Endodermal cell (in vitro differentiated cells): ENCODE data around the gene CLOCK. TPM values are rescaled to one million over a fixed set of nuclear protein-coding genes. Genes with fewer than 3 reads are reported as not detected.
A peak's percentile ranks its signal among the peaks of the same experiment; 100 is the strongest.

ENCODE experiments used
- DNase-seq: peaks from one replicate; pipeline ENCODE4 v3.0.0-alpha.2; 2017
- H3K27ac ChIP-seq: 2 replicates; pipeline ENCODE4 v1.5.1; 2013; ENCODE audit warnings: mild to moderate bottlenecking, low read depth, low read length, moderate library complexity
- H3K27me3 ChIP-seq: 2 replicates; pipeline ENCODE4 v1.6.1; 2013; ENCODE audit warnings: mild to moderate bottlenecking, low read length, moderate library complexity; ENCODE audit not compliant: insufficient read depth, control insufficient read depth, poor library complexity, severe bottlenecking
- H3K36me3 ChIP-seq: 2 replicates; pipeline ENCODE4 v1.7.0; 2013; ENCODE audit warnings: mild to moderate bottlenecking, low read length, moderate library complexity; ENCODE audit not compliant: control insufficient read depth, insufficient read depth
- H3K4me1 ChIP-seq: one replicate; pipeline ENCODE4 v1.7.0; 2013; ENCODE audit warnings: low read length; ENCODE audit not compliant: control insufficient read depth, insufficient read depth
- H3K4me3 ChIP-seq: 2 replicates; pipeline ENCODE4 v1.5.1; 2013; ENCODE audit warnings: mild to moderate bottlenecking, low read length, moderate library complexity
- H3K9ac ChIP-seq: 2 replicates; pipeline ENCODE4 v1.6.1; 2013; ENCODE audit warnings: mild to moderate bottlenecking, low read length, moderate library complexity; ENCODE audit not compliant: poor library complexity, severe bottlenecking; ENCODE audit errors: extremely low read depth
- H3K9me3 ChIP-seq: 2 replicates; pipeline ENCODE4 v1.6.1; 2013; ENCODE audit warnings: mild to moderate bottlenecking, low read length, moderate library complexity; ENCODE audit not compliant: control insufficient read depth
- H3K27ac Mint-ChIP-seq: 2 replicates; pipeline ENCODE4 v1.8.0; 2020; ENCODE audit warnings: mixed read lengths
- H3K27me3 Mint-ChIP-seq: 2 replicates; pipeline ENCODE4 v1.8.0; 2021; ENCODE audit warnings: mild to moderate bottlenecking, mixed read lengths; ENCODE audit not compliant: insufficient read depth
- H3K36me3 Mint-ChIP-seq: 2 replicates; pipeline ENCODE4 v1.8.0; 2020; ENCODE audit warnings: low read depth, mixed read lengths
- H3K4me1 Mint-ChIP-seq: 2 replicates; pipeline ENCODE4 v1.8.0; 2020; ENCODE audit warnings: mixed read lengths
- H3K4me3 Mint-ChIP-seq: 2 replicates; pipeline ENCODE4 v1.8.0; 2020; ENCODE audit warnings: mild to moderate bottlenecking, moderate library complexity, mixed read lengths
- H3K9me3 Mint-ChIP-seq: 2 replicates; pipeline ENCODE4 v1.8.0; 2020; ENCODE audit warnings: mild to moderate bottlenecking, mixed read lengths
- WGBS, 2 experiments: methylation state at CpG; one replicate each; pipeline versions ENCODE4 v1.1.5 to v1.1.7; 2013; ENCODE audit warnings: missing lambda C conversion rate in 2 of 2, mixed read lengths in 1 of 2; ENCODE audit not compliant: insufficient coverage in 1 of 2, insufficient read length in 1 of 2; 5-methylcytosine and 5-hydroxymethylcytosine counted together
- total RNA-seq, 2 donors: library from RNA; stranded (reverse); fragmentation: NEBNext Ultra II Directional in 1 of 2; extraction: Animal tissue kit (Norgen Biotek cat#: 25700) in 1 of 2; gene quantifications; 2 replicates in 1 of 2; 3 replicates in 1 of 2; pipeline ENCODE4 v1.2.1, GENCODE V29; 2021
- TF ChIP-seq, protein P1 (sequence below): fragments of 200-600 bp; sonication (generic); conservative IDR thresholded peaks from 2 replicates; pipeline ENCODE4 v1.5.0; 2021; ENCODE audit warnings: antibody characterized with exemption, mild to moderate bottlenecking

Gene CLOCK
- total RNA-seq, 2 donors from 2014 or later = 22.9 to 25.1 TPM

DNA sequence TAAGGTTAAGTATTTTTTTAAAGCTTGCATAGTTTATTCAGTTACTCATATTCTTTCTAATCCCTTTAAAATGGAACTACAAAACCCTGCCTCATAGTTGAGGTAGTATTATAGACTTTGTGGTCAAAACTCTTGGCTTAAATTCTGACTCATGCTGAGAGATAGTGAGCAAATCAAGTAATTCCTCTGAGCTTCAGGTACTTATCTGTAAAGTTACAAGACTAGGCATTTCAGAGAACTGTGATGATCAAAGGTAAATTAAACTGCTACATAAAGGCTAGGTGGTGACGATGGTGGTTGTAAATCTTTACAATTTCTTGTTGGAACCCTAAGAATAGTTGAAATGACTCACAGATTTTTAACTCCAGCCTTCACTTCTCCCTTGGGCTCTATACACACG lies 3.2 kb upstream of the CLOCK start:
- WGBS, 2 experiments = 83 to 91% methylated on average over 1 to 2 of the region's 2 CpGs
- Histone ChIP-seq H3K9ac (no peak overlapping the region), H3K4me3 (no peak overlapping the region), H3K9me3 (no peaks in the 10 kb centered on the region), H3K36me3 (no peaks in the 10 kb centered on the region), H3K4me1 (no peaks in the 10 kb centered on the region), H3K27me3 (no peaks in the 10 kb centered on the region), H3K27ac (no peak overlapping the region)
- Mint-ChIP-seq H3K9me3 (peaks cover 3% of the 10 kb centered on the region), H3K4me3 (no peak overlapping the region), H3K4me1 (peaks cover 21% of the 10 kb centered on the region), H3K27ac (no peak overlapping the region), H3K27me3 (no peaks in the 10 kb centered on the region), H3K36me3 (no peaks in the 10 kb centered on the region)
- no peak for DNase-seq
- TF ChIP-seq, protein P1, sequence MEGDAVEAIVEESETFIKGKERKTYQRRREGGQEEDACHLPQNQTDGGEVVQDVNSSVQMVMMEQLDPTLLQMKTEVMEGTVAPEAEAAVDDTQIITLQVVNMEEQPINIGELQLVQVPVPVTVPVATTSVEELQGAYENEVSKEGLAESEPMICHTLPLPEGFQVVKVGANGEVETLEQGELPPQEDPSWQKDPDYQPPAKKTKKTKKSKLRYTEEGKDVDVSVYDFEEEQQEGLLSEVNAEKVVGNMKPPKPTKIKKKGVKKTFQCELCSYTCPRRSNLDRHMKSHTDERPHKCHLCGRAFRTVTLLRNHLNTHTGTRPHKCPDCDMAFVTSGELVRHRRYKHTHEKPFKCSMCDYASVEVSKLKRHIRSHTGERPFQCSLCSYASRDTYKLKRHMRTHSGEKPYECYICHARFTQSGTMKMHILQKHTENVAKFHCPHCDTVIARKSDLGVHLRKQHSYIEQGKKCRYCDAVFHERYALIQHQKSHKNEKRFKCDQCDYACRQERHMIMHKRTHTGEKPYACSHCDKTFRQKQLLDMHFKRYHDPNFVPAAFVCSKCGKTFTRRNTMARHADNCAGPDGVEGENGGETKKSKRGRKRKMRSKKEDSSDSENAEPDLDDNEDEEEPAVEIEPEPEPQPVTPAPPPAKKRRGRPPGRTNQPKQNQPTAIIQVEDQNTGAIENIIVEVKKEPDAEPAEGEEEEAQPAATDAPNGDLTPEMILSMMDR = no peak

DNA sequence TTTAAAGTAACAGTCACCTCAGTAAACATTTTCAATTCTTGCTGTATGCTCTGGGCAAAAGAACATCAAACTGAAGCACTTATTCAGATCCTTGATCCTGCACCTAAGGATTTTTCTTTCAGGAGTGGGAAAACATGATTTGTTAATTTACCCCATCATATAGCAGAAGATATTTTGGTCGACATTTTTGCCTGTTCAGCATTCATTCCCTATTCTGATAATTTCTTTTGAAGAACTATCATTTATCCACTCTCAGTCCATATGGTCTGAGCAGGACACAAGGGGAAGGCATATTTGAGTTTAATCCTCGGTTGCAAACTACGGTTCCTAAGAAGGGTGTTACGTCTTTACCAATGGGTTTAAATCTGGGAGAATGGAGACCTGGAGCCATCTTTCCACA lies 1.2 kb upstream of the CLOCK start:
- Histone ChIP-seq H3K4me3 (peak overlapping the region; percentile 94), H3K27me3 (no peaks in the 10 kb centered on the region), H3K9ac (no peak overlapping the region), H3K27ac (no peak overlapping the region), H3K36me3 (no peaks in the 10 kb centered on the region), H3K4me1 (no peaks in the 10 kb centered on the region), H3K9me3 (no peaks in the 10 kb centered on the region)
- H3K36me3 Mint-ChIP-seq = no peaks in the 10 kb centered on the region
- H3K4me1 Mint-ChIP-seq = peaks cover 33% of the 10 kb centered on the region
- peak overlapping the region; percentile 18 for H3K27ac Mint-ChIP-seq
- H3K9me3 Mint-ChIP-seq = peaks cover 3% of the 10 kb centered on the region
- DNase-seq = no peak
- H3K27me3 Mint-ChIP-seq = no peaks in the 10 kb centered on the region
- TF ChIP-seq, protein P1 = no peak
- peak overlapping the region; percentile 88 for H3K4me3 Mint-ChIP-seq
- WGBS, 2 experiments = 72 to 88% methylated on average over 4 of the region's 4 CpGs

DNA sequence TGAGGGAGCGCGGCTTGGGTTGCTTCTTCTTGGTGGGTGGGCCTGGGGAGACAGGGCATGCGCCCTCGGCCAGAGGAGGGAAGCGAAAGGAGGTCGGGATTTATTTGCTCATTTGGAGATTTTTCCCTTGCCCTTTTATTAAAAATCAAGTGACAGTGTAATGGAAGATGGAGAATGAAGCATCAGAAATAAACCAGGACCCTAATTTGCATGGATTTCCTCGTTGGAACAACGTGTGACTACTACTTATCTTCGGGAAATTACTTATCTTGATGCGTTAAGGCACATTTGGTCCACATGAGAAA lies 709 bp upstream of the CLOCK start:
- no peaks in the 10 kb centered on the region for H3K9me3 ChIP-seq
- no peaks in the 10 kb centered on the region for H3K36me3 ChIP-seq
- peak overlapping the region; percentile 35 for H3K9ac ChIP-seq
- H3K27me3 ChIP-seq = no peaks in the 10 kb centered on the region
- peak overlapping the region; percentile 94 for H3K4me3 ChIP-seq
- TF ChIP-seq, protein P1 = no peak
- Mint-ChIP-seq H3K4me1 (peaks cover 36% of the 10 kb centered on the region), H3K36me3 (no peaks in the 10 kb centered on the region), H3K27ac (peak overlapping the region; percentile 82), H3K9me3 (peaks cover 3% of the 10 kb centered on the region), H3K27me3 (no peaks in the 10 kb centered on the region), H3K4me3 (peak overlapping the region; percentile 88)
- WGBS, 2 experiments = 8% methylated on average over 8 to 10 of the region's 10 CpGs
- DNase-seq = no peak
- H3K4me1 ChIP-seq = no peaks in the 10 kb centered on the region
- H3K27ac ChIP-seq = peak overlapping the region; percentile 89
